Gastroesophageal sphincter (tissue), 4 donors: Measurements from ENCODE around the gene FAM149B1. TPM values are rescaled to one million over a fixed set of nuclear protein-coding genes. Genes with fewer than 3 reads are reported as not detected.
A peak's percentile ranks its signal among the peaks of the same experiment; 100 is the strongest.

ENCODE experiments used
- ATAC-seq: fragments of 150-250 bp; one replicate; pipeline ENCODE4 v1.9.1; 2016; ENCODE audit warnings: mild to moderate bottlenecking, moderate library complexity
- H3K27ac ChIP-seq, 4 donors: fragments of 200-600 bp; sonication (generic) in 3 of 4; 1 replicate in 3 of 4; 2 replicates in 1 of 4; pipeline ENCODE4 v1.5.1; 2016 to 2019
- H3K27me3 ChIP-seq: fragments of 200-600 bp; sonication (generic); one replicate; pipeline ENCODE4 v1.5.1; 2019
- H3K36me3 ChIP-seq, 2 donors: fragments of 200-600 bp; sonication (generic); one replicate each; pipeline ENCODE4 v1.5.1; 2019; ENCODE audit warnings: control low read depth in 1 of 2
- H3K4me1 ChIP-seq, 3 donors: fragments of 200-600 bp; sonication (generic); 1 replicate in 2 of 3; 2 replicates in 1 of 3; pipeline ENCODE4 v1.5.1; 2016 to 2019; ENCODE audit warnings: control low read depth in 2 of 3
- H3K4me3 ChIP-seq, 2 donors: fragments of 200-600 bp; sonication (generic); one replicate each; pipeline ENCODE4 v1.5.1; 2019; ENCODE audit warnings: mild to moderate bottlenecking in 1 of 2, moderate library complexity in 1 of 2
- H3K9me3 ChIP-seq, 3 donors: fragments of 200-600 bp; sonication (generic); one replicate each; pipeline ENCODE4 v1.5.1; 2017 to 2019; ENCODE audit warnings: control low read depth in 2 of 3
- CTCF ChIP-seq, 4 experiments: fragments of 200-600 bp in 2 of 4; fragments of 450-650 bp in 2 of 4; sonication (generic) in 1 of 4; IDR thresholded peaks; one replicate each; pipeline ENCODE4 v1.5.1; 2017 to 2019; ENCODE audit warnings: antibody characterized with exemption in 4 of 4, mild to moderate bottlenecking in 2 of 4, moderate library complexity in 2 of 4
- EP300 ChIP-seq: sonication (generic); formaldehyde crosslinking; IDR thresholded peaks from one replicate; pipeline ENCODE4 v1.6.1; 2017; ENCODE audit warnings: antibody characterized with exemption, mild to moderate bottlenecking
- POLR2A ChIP-seq, 2 donors: fragments of 450-650 bp; IDR thresholded peaks; one replicate each; pipeline ENCODE4 v1.6.1; 2017; ENCODE audit warnings: antibody characterized with exemption in 2 of 2, mild to moderate bottlenecking in 2 of 2, moderate library complexity in 1 of 2
- POLR2AphosphoS5 ChIP-seq: sonication (generic); formaldehyde crosslinking; IDR thresholded peaks from one replicate; pipeline ENCODE4 v1.6.1; 2017; ENCODE audit warnings: antibody characterized with exemption
- WGBS, 2 donors: methylation state at CpG; one replicate each; pipeline ENCODE4 v1.1.5; 2018; ENCODE audit warnings: low coverage in 1 of 2; 5-methylcytosine and 5-hydroxymethylcytosine counted together
- total RNA-seq, 4 donors: library from RNA; depleted of rRNA; stranded (reverse); fragments of >200 nt; gene quantifications; one replicate each; pipeline ENCODE4 v1.1.0, GENCODE V29; 2016

Gene FAM149B1
- total RNA-seq, 4 donors from 2014 or later, result 10.9 to 16.2 (median 15.2) TPM

GRCh38 chr10:73262880-73263555 is 95.1 kb downstream of the FAM149B1 start:
- TF ChIP-seq CTCF (IDR thresholded peaks at IDR 0.05) (no peak), EP300 (no peak), POLR2A (IDR thresholded peaks at IDR 0.05) (no peak), POLR2AphosphoS5 (no peak)
- Histone ChIP-seq H3K4me1 (no peaks in the 10 kb centered on the region), H3K27me3 (no peaks in the 10 kb centered on the region), H3K36me3 (no peaks in the 10 kb centered on the region), H3K9me3 (no peaks in the 10 kb centered on the region), H3K4me3 (no peak overlapping the region), H3K27ac (no peak overlapping the region)
- WGBS, 2 donors, result 68 to 79% methylated on average over 5 of the region's 5 CpGs
- ATAC-seq, result no peak

GRCh38 chr10:73263693-73264347 is 95.9 kb downstream of the FAM149B1 start:
- TF ChIP-seq CTCF (IDR thresholded peaks at IDR 0.05) (peak in 3 of 4 experiments; percentile 22 to 38 (median 26)), POLR2A (IDR thresholded peaks at IDR 0.05) (no peak)
- Histone ChIP-seq H3K27ac (no peak overlapping the region), H3K9me3 (no peaks in the 10 kb centered on the region), H3K4me1 (no peaks in the 10 kb centered on the region), H3K36me3 (no peaks in the 10 kb centered on the region), H3K4me3 (no peak overlapping the region), H3K27me3 (no peaks in the 10 kb centered on the region)
- ATAC-seq, result no peak
- WGBS, 2 donors, result 18% methylated on average over 1 of the region's 1 CpG; no CpG with 5 or more reads in 1 of the 2 donors

GRCh38 chr10:73264423-73264822 is 96.5 kb downstream of the FAM149B1 start:
- 70 to 71% methylated on average over 2 of the region's 2 CpGs for WGBS, 2 donors
- ATAC-seq, result no peak
- TF ChIP-seq CTCF (IDR thresholded peaks at IDR 0.05), result no peak
- no peak for TF ChIP-seq EP300
- TF ChIP-seq POLR2A (IDR thresholded peaks at IDR 0.05), result no peak
- no peak for TF ChIP-seq POLR2AphosphoS5

GRCh38 chr10:73281097-73281496 is 113.2 kb downstream of the FAM149B1 start:
- WGBS, 2 donors, result 73 to 89% methylated on average over 2 to 3 of the region's 3 CpGs

More at GRCh38 chr10:73264423-73264822, 96.5 kb downstream of the FAM149B1 start:
- Histone ChIP-seq H3K27ac (no peak overlapping the region), H3K4me1 (no peaks in the 10 kb centered on the region), H3K27me3 (no peaks in the 10 kb centered on the region), H3K4me3 (no peak overlapping the region), H3K36me3 (no peaks in the 10 kb centered on the region), H3K9me3 (no peaks in the 10 kb centered on the region)

More at GRCh38 chr10:73281097-73281496, 113.2 kb downstream of the FAM149B1 start:
- Histone ChIP-seq H3K4me1 (no peaks in the 10 kb centered on the region), H3K27me3 (no peaks in the 10 kb centered on the region), H3K27ac (no peak overlapping the region), H3K4me3 (no peak overlapping the region), H3K36me3 (no peaks in the 10 kb centered on the region), H3K9me3 (no peaks in the 10 kb centered on the region)
- no peak for TF ChIP-seq POLR2A (IDR thresholded peaks at IDR 0.05)
- TF ChIP-seq EP300, result no peak
- TF ChIP-seq POLR2AphosphoS5, result no peak
- no peak for TF ChIP-seq CTCF (IDR thresholded peaks at IDR 0.05)
- no peak for ATAC-seq
